ENCODE results near the gene EP400.

- TF ChIP-seq, protein P1, sequence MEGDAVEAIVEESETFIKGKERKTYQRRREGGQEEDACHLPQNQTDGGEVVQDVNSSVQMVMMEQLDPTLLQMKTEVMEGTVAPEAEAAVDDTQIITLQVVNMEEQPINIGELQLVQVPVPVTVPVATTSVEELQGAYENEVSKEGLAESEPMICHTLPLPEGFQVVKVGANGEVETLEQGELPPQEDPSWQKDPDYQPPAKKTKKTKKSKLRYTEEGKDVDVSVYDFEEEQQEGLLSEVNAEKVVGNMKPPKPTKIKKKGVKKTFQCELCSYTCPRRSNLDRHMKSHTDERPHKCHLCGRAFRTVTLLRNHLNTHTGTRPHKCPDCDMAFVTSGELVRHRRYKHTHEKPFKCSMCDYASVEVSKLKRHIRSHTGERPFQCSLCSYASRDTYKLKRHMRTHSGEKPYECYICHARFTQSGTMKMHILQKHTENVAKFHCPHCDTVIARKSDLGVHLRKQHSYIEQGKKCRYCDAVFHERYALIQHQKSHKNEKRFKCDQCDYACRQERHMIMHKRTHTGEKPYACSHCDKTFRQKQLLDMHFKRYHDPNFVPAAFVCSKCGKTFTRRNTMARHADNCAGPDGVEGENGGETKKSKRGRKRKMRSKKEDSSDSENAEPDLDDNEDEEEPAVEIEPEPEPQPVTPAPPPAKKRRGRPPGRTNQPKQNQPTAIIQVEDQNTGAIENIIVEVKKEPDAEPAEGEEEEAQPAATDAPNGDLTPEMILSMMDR (IDR thresholded peaks at IDR 0.05; ENCODE audit: low read depth, low read length), result no peak
- no peak for TF ChIP-seq EZH2phosphoT487 (IDR thresholded peaks at IDR 0.05; ENCODE audit: low read depth)
These were observed 96.0 kb downstream of the EP400 start for GRCh38 chr12:132045751-132046150.

All from OCI-LY3 (cell line).